Activated CD4-positive, alpha-beta T cell treated with anti-CD3 and anti-CD28 coated beads, Interleukin-2, amount 50 U/mL, for 48 hours (primary cell): ENCODE data around the gene WDR93.
"Not testable (repeated sequence)": the region's sequence is repeated elsewhere in the genome, so short reads cannot be mapped to it uniquely, and the experiment has no call there.

Experiments used
- DNase-seq, 2 experiments: peaks; one replicate each; pipeline ENCODE4 v3.0.0-alpha.2; 2020

The WDR93 gene

GRCh38 chr15:89775815-89776214 lies 85.2 kb downstream of the WDR93 start:
- DNase-seq: no peak

GRCh38 chr15:89776274-89777072 lies 85.9 kb downstream of the WDR93 start, which contains the start of gene MESP2:
MESP2 (plus strand) TSS chr15:89776332; CDS start chr15:89776358, 26 bp downstream.
- peak; percentile 59 to 66 for DNase-seq

DNA sequence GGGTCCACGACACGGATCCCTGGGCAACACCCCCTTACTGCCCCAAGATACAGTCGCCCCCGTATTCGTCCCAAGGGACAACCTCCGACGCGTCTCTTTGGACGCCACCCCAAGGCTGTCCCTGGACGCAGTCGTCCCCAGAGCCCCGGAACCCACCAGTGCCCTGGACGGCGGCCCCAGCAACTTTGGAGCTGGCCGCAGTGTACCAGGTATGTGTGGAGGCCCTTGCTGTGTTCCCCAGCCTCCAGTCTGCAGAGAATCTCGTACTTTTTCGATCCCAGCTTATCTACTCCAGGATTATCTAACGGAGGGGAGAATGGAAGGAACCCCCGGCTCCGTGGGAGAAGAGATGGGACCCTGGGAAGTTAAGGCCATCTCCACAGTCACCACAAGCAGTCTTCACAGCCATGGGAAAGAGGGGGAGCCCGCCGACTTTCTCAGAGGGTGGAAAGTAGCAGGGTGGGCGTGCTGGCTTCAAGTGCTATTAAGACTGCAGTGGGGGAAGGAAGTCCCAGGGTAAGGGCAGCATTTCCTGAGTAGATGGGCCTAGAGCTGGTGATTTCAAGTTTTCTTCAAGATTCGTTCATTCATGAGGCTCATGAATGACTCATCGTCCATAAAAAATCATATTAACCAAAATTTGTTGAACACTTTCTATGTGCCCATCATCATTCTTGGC lies 86.6 kb downstream of the WDR93 start:
- no peak for DNase-seq

GRCh38 chr15:89777782-89778380 lies 87.3 kb downstream of the WDR93 start:
- DNase-seq: no peak

DNA sequence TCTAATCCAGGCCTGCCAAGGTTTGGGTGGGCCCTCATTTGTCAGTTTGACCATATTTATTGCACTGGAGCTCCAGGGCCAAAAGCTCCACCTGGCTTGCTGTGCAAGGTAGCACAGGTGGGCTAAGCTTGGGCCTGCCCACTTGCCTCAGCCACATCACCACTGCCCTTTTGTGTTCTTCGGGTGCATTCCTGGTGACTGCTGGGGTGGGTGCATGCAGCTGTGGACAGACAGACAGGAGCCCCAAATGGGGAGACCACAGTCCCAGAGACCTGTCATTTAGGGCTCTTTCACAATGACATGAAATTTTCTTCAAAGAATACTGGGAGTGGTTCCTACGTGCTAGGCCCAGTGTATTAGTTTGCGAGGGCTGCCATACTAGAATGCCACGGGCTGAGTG lies 88.2 kb downstream of the WDR93 start:
- DNase-seq: no peak

GRCh38 chr15:89780601-89781000 lies 90.0 kb downstream of the WDR93 start:
- DNase-seq: no peak

GRCh38 chr15:89781055-89781454 lies 90.4 kb downstream of the WDR93 start:
- DNase-seq: peak; percentile 37 to 55

DNA sequence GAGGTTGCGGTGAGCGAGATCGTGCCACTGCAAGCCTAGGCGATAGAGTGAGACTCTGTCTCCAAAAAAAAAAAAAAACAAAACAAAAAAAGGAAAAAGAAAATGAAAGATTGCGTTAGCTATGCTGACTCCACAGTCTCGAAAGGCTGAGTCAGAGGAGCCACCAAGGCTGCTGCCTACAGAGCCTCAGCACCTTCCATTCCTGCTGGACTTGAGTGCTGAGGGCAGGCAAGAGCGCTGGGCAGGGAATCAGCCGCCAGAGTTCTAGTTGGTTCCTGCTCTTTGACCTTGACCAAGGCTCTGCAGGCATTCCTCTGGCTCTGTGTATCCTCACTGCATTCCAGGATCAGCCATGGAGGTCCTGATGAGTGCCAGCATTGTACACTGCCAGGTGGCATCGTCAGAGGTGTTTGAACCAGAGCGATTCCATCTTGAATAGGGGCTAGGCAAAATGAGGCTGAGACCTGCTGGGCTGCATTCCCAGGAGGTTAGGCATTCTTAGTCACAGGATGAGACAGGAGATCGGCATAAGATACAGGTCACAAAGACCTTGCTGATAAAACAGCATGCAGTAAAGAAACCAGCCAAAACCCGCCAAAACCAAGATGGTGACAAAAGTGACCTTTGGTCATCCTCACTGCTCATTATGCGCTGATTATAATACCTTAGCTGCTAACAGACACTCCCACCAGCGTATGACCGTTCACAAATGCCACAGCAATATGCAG lies 91.4 kb downstream of the WDR93 start:
- peak; percentile 13 to 30 for DNase-seq

GRCh38 chr15:89782619-89782950 lies 92.0 kb downstream of the WDR93 start:
- DNase-seq: not testable (repeated sequence)

DNA sequence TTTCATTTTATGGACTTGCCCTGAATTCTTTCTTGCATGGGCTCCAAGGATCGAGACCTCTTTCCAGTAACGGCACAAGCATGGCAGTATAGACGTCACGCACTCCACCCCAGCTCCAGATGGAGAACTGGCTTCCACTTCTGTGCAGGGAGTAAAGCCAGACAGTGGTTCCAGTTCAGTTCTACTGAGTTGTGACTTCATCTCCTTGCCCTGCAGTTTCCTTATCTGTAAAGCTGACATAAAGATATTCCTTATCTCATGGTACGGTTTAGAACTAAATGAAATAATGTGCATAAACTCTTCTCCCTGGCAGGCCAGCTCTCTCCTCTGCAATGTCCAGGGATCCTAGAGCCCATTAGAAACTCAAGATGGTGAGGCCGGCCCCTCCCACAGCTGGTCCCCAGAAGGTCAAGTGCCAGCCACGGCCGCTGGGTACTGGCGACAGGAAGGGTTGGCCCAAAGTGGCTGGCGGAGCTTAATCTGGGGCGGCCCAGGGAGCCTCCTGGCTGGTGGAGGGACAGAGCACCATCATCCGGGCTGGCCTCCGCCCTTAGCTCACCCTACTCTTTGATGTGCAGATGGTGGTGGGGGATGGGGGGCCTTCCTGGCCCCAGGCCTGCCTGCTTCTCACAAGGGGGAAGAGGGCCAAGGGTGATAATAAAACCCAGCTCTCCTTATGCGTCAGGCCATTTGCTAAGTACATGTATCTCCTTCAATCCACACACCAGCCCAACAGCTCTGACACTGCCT lies 92.7 kb downstream of the WDR93 start:
- DNase-seq: no peak

GRCh38 chr15:89783861-89784685 lies 93.5 kb downstream of the WDR93 start:
- DNase-seq: no peak

DNA sequence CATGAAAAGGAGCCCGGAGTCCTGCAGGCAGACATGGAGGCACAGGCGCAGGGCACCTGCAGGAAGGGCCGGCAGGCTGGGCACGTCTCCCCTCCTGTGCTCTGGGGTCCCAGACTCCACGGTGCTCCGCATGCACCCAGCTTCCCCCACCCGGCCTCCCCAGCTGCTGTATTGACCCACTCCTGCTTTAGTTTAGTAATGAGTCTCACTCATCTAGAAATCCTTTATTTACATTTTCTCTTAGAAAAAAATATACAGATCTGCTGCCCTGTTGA lies 94.0 kb downstream of the WDR93 start:
- no peak for DNase-seq

DNA sequence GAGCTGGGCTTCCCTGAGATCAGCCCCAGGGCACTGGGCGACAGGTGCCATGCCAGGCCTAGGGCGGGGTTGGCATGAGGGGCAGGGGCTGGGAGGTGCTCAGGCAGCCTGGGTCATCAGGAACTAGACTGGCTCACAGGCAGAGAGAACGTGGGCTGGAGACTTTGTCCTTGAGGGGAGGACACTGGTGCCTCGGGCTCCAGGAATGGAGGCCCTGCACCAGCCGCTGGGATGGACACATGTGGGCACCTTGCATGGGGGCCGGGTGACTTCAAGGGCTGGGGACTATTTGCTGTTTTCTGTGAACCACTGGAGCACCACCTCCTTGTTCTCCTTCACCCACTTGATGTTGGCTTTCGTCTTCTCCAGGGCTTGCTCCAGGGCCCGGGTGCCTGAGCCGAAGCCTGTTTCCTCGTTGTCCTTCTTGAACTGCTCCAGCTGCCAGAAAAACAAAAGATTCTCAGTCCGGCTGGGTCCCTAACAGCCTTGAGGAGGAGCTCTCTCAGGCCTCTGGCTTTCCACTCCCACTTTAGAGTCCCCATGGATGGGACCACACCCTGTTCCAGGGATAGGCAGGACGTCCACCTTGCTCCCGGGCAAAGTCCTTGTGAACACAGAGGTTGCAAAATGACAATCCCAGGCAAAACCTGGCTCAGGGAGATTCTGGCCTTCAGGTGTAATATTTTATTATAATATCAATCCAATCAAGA lies 94.6 kb downstream of the WDR93 start:
- DNase-seq: no peak

DNA sequence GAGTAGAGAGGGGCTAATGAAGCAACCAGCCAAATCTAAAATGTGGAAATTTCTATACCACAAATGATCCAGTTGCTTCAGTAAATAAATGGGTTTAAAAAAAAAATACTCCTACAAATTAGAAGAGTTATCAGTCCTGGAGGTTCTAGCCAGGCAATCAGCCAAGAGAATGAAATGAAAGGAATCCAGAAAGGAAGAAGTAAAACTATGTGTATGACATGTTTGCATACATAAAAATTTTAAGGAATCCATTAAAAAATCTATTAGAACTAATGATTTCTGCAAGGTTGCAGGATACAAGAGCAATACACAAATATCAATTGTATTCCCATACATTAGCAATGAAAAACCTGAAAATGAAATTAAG lies 95.1 kb downstream of the WDR93 start:
- no peak for DNase-seq

DNA sequence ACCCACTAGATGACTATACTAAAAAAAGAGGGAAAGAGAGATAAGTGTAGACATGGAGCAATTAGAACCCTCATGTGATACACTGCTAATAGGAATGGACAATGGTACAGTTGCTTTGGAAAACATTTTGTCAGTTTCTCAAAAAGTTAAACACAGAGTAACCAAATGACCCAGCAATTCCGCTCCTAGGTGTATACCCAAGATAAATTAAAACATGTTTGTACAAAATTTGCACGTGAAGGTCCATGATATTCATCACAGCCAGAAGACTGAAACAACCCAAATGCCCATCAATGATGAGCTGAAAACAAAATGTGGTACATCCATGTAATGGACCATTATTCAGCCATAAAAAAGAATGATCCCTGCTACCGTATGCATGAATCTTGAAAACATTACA lies 97.3 kb downstream of the WDR93 start:
- DNase-seq: no peak

DNA sequence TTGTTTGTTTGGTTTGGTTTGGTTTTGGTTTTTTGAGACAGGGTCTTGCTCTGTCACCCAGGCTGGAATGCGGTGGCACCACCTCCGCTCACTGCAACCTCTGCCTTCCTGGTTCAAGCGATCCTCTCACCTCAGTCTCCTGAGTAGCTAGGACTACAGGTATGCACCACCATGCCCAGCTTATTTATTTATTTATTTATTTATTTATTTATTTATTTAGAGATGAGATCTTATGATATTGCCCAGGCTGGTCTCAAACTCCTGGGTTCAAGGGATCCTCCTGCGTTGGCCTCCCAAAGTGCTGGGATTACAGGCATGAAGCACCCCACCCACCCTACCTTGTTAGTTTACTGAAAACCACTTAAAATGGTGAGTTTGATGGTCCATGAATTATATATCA lies 98.0 kb downstream of the WDR93 start:
- not testable (repeated sequence) for DNase-seq

GRCh38 chr15:89790206-89790605 lies 99.6 kb downstream of the WDR93 start:
- no peak for DNase-seq

DNA sequence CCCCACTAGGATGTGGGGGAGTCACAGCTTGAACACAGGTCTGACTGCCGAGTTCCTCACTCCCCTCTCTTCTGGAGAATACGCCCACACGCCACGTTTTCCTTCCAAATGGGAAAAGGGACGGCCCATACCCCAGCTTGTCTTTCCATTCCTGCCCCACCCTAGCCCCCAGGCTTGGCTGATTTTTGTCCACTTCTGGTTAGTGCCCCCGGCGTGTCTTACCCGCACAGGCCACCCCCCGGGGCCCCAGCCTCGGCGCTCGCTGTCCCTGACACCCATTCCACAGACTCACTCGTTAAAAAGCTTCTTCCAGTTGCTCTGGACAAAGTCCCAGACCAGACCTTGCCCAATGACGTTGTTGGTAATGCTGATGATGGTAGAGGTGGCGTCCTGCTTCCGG lies 100.0 kb downstream of the WDR93 start:
- DNase-seq: no peak

- no peak for DNase-seq
Observed at GRCh38 chr15:89792106-89792805, 101.6 kb downstream of the WDR93 start.
